GM12864 (cell line): ENCODE results near the gene B4GALNT3.

Source experiments
- DNase-seq: peaks from one replicate; pipeline ENCODE4 v3.0.0-alpha.2; 2011; ENCODE audit warnings: low read depth
- H3K4me3 ChIP-seq: 2 replicates; pipeline ENCODE4 v1.5.1; 2011; ENCODE audit warnings: mild to moderate bottlenecking, low read depth, low read length, control low read depth
- TF ChIP-seq, protein P1 (sequence below): IDR thresholded peaks from 2 replicates; pipeline ENCODE4 v1.5.1; 2011; ENCODE audit warnings: low read depth, mild to moderate bottlenecking, moderate library complexity, low read length, control low read depth, inconsistent platforms; ENCODE audit errors: missing control alignments

B4GALNT3 gene

DNA sequence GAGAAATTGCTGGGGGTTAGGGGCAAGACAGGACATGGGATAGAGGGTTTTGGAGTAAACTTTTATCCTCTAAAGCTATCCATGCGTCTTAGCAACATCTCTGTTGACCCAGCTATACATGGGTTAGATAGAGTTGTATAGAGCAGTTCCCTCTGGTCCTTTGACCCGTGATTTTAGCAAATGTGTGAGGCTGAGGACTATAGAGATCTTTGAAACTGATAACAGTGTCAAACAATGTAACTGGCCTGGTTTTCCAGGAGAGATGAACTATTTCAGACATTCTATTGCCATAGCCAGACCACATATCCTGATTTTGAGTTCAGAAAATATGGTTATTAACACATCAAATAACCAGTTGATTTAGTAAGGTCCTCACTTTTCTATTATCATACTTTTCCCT lies 60.4 kb downstream of the B4GALNT3 start:
- no peak for DNase-seq
- H3K4me3 ChIP-seq, result no peak overlapping the region
- TF ChIP-seq, protein P1, sequence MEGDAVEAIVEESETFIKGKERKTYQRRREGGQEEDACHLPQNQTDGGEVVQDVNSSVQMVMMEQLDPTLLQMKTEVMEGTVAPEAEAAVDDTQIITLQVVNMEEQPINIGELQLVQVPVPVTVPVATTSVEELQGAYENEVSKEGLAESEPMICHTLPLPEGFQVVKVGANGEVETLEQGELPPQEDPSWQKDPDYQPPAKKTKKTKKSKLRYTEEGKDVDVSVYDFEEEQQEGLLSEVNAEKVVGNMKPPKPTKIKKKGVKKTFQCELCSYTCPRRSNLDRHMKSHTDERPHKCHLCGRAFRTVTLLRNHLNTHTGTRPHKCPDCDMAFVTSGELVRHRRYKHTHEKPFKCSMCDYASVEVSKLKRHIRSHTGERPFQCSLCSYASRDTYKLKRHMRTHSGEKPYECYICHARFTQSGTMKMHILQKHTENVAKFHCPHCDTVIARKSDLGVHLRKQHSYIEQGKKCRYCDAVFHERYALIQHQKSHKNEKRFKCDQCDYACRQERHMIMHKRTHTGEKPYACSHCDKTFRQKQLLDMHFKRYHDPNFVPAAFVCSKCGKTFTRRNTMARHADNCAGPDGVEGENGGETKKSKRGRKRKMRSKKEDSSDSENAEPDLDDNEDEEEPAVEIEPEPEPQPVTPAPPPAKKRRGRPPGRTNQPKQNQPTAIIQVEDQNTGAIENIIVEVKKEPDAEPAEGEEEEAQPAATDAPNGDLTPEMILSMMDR, result no peak

- no peak overlapping the region for H3K4me3 ChIP-seq
- no peak for DNase-seq
- TF ChIP-seq, protein P1, result no peak
These were observed 63.1 kb downstream of the B4GALNT3 start for GRCh38 chr12:522692-523378.

GRCh38 chr12:524167-524951 lies 64.6 kb downstream of the B4GALNT3 start:
- TF ChIP-seq, protein P1, result no peak
- H3K4me3 ChIP-seq, result no peak overlapping the region
- no peak for DNase-seq

- TF ChIP-seq, protein P1, result no peak
- H3K4me3 ChIP-seq, result no peak overlapping the region
- DNase-seq, result no peak
These were observed 66.3 kb downstream of the B4GALNT3 start for GRCh38 chr12:526089-526488.

DNA sequence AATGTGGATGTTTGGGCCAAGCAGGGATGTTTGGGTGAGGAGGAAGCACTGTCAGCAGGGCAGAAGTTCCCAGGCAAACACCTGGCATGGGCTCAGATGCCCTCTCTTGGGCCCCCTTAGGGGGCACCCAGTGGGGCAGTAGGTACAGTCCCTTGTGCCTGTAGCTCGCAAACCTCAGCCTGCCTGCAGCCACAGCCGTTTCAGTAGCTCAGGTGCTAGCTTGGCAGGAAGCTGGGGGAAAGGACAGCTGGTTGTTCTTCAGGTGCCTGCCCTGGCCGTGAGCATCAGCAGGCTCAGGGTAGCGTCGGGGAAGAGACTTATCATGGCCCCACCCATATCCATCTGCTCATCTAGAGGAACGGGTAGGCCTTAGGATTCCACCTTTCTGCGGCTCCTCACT lies 67.5 kb downstream of the B4GALNT3 start:
- H3K4me3 ChIP-seq, result no peak overlapping the region
- TF ChIP-seq, protein P1, result no peak
- no peak for DNase-seq

- no peak overlapping the region for H3K4me3 ChIP-seq
- TF ChIP-seq, protein P1, result no peak
- no peak for DNase-seq
These were observed 68.0 kb downstream of the B4GALNT3 start for GRCh38 chr12:527729-528128.
